ENCODE data around the gene SET.

DNA sequence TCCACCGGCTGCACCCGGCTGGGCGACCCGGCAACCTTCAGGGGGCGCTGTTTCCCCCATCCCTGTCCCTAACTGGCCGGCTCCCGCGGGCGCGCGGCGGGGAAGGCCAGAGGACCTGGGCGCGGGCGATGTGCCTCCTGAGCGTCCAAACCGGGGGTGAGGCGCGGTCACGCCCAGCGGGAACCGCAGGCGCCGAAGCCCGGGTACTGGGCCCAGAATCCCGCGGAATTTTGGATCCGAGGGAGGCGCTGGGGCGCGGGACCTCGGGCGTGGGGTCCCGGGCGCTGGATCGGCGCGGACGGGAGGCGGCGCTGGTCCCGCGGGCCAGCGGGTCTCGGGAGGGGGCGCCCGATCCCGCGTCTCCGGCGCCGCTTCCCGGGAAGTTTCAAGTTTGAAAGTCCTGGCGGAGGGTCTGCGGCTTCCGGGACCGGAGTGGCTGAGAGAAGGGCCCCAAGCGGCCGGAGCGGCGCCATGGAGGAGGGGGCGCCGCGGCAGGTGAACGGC, 13.5 kb downstream of the SET start, which contains the start of gene PKN3:
- TF ChIP-seq, protein P1, sequence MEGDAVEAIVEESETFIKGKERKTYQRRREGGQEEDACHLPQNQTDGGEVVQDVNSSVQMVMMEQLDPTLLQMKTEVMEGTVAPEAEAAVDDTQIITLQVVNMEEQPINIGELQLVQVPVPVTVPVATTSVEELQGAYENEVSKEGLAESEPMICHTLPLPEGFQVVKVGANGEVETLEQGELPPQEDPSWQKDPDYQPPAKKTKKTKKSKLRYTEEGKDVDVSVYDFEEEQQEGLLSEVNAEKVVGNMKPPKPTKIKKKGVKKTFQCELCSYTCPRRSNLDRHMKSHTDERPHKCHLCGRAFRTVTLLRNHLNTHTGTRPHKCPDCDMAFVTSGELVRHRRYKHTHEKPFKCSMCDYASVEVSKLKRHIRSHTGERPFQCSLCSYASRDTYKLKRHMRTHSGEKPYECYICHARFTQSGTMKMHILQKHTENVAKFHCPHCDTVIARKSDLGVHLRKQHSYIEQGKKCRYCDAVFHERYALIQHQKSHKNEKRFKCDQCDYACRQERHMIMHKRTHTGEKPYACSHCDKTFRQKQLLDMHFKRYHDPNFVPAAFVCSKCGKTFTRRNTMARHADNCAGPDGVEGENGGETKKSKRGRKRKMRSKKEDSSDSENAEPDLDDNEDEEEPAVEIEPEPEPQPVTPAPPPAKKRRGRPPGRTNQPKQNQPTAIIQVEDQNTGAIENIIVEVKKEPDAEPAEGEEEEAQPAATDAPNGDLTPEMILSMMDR (IDR thresholded peaks at IDR 0.05): peak; percentile 74 to 95 (median 86)
- peak in 1 of 2 donors; percentile 28 for TF ChIP-seq POLR2A (IDR thresholded peaks at IDR 0.05)

Data from Peyer's patch (tissue), 4 donors.